Lower lobe of right lung (tissue), 2 donors: ENCODE results near the gene SLC5A4. TPM values are rescaled to one million over a fixed set of nuclear protein-coding genes. Genes with fewer than 3 reads are reported as not detected.
"Not testable (repeated sequence)": the region's sequence is repeated elsewhere in the genome, so short reads cannot be mapped to it uniquely, and the experiment has no call there.

Experiments
- ATAC-seq, 2 donors: fragments of 200-7000 bp; cut with Tn5 transposase; one replicate each; pipeline ENCODE4 v1.9.1; 2020 to 2022; ENCODE audit warnings: mild to moderate bottlenecking in 2 of 2, moderate library complexity in 2 of 2
- DNase-seq: peaks from one replicate; pipeline ENCODE4 v3.0.0-alpha.2; 2020
- H3K27ac ChIP-seq: fragments of 200-600 bp; one replicate; pipeline ENCODE4 v1.8.0; 2022
- H3K27me3 ChIP-seq: fragments of 200-600 bp; one replicate; pipeline ENCODE4 v1.8.0; 2022; ENCODE audit warnings: low read depth
- H3K36me3 ChIP-seq: fragments of 200-600 bp; one replicate; pipeline ENCODE4 v1.8.0; 2022; ENCODE audit warnings: mild to moderate bottlenecking
- H3K4me1 ChIP-seq: fragments of 200-600 bp; one replicate; pipeline ENCODE4 v1.8.0; 2022
- H3K4me3 ChIP-seq: fragments of 200-600 bp; one replicate; pipeline ENCODE4 v1.8.0; 2022; ENCODE audit warnings: mild to moderate bottlenecking
- H3K9me3 ChIP-seq: fragments of 200-600 bp; one replicate; pipeline ENCODE4 v1.8.0; 2022
- CTCF ChIP-seq: fragments of 200-600 bp; IDR thresholded peaks from one replicate; pipeline ENCODE4 v1.8.0; 2022; ENCODE audit warnings: antibody characterized with exemption, mild to moderate bottlenecking
- intact Hi-C: fragments of 100-400 bp; cut with DNase I; formaldehyde crosslinking; loops from one replicate; pipeline ENCODE4 v1.11.0; 2022
- total RNA-seq: library from RNA; stranded (reverse); fragmentation: NEBNext Ultra II Directional; extraction: Animal tissue kit (Norgen Biotek cat#: 25700); gene quantifications from one replicate; pipeline ENCODE4 v1.2.1, GENCODE V29; 2021
- donor health status: DM: no; HTN: yes; CAD: no; lungs with severe emphysema.

SLC5A4 gene
- total RNA-seq, 1 donor from 2014 or later = 1.4 TPM

- H3K27ac ChIP-seq = no peak overlapping the region
- DNase-seq (no peak), ATAC-seq (no peak)
- intact Hi-C loops = no loop called here
- H3K4me3 ChIP-seq = no peak overlapping the region
- no peaks in the 10 kb centered on the region for H3K9me3 ChIP-seq
- TF ChIP-seq CTCF = no peak
- H3K27me3 ChIP-seq = peaks cover 38% of the 10 kb centered on the region
- H3K4me1 ChIP-seq = peaks cover 13% of the 10 kb centered on the region
- H3K36me3 ChIP-seq = no peaks in the 10 kb centered on the region
Observed at GRCh38 chr22:32199341-32199740, 55.8 kb downstream of the SLC5A4 start.

GRCh38 chr22:32197553-32198226 is 57.5 kb downstream of the SLC5A4 start:
- H3K36me3 ChIP-seq, H3K27ac ChIP-seq, H3K4me3 ChIP-seq, H3K4me1 ChIP-seq, DNase-seq, H3K9me3 ChIP-seq, intact Hi-C loops, ATAC-seq: not testable (repeated sequence)
- H3K27me3 ChIP-seq = peaks cover 21% of the 10 kb centered on the region

- DNase-seq, intact Hi-C loops, H3K9me3 ChIP-seq, H3K27ac ChIP-seq, ATAC-seq, H3K36me3 ChIP-seq, H3K4me1 ChIP-seq, H3K4me3 ChIP-seq: not testable (repeated sequence)
- H3K27me3 ChIP-seq = peaks cover 11% of the 10 kb centered on the region
Observed at GRCh38 chr22:32195900-32196299, 59.2 kb downstream of the SLC5A4 start.

- H3K36me3 ChIP-seq, H3K27me3 ChIP-seq, intact Hi-C loops, ATAC-seq, H3K4me3 ChIP-seq, H3K9me3 ChIP-seq, DNase-seq, H3K4me1 ChIP-seq, H3K27ac ChIP-seq: not testable (repeated sequence)
Observed at GRCh38 chr22:32193346-32193745, 61.8 kb downstream of the SLC5A4 start.

- H3K27me3 ChIP-seq, H3K27ac ChIP-seq, DNase-seq, H3K36me3 ChIP-seq, intact Hi-C loops, ATAC-seq, H3K9me3 ChIP-seq, H3K4me3 ChIP-seq, H3K4me1 ChIP-seq: not testable (repeated sequence)
Observed at GRCh38 chr22:32191021-32191420, 64.1 kb downstream of the SLC5A4 start.

- no peaks in the 10 kb centered on the region for H3K4me1 ChIP-seq
- DNase-seq (no peak), ATAC-seq (no peak)
- no peak overlapping the region for H3K4me3 ChIP-seq
- H3K27me3 ChIP-seq = peaks cover 3% of the 10 kb centered on the region
- no peak overlapping the region for H3K27ac ChIP-seq
- intact Hi-C loops = no loop called here
- H3K36me3 ChIP-seq = no peaks in the 10 kb centered on the region
- no peaks in the 10 kb centered on the region for H3K9me3 ChIP-seq
- TF ChIP-seq CTCF = no peak
Observed at GRCh38 chr22:32185821-32186220, 69.3 kb downstream of the SLC5A4 start.

- no peaks in the 10 kb centered on the region for H3K4me1 ChIP-seq
- H3K4me3 ChIP-seq = no peak overlapping the region
- TF ChIP-seq CTCF = no peak
- DNase-seq (no peak), ATAC-seq (no peak)
- no peaks in the 10 kb centered on the region for H3K9me3 ChIP-seq
- no peak overlapping the region for H3K27ac ChIP-seq
- intact Hi-C loops = no loop called here
- no peaks in the 10 kb centered on the region for H3K36me3 ChIP-seq
- peaks cover 4% of the 10 kb centered on the region for H3K27me3 ChIP-seq
Observed at GRCh38 chr22:32183625-32184024, 71.5 kb downstream of the SLC5A4 start.
